Activated naive CD8-positive, alpha-beta T cell treated with anti-CD3 and anti-CD28 coated beads, Interleukin-2, amount 10 ng/mL, durations not matched to agents 7 days and 5 days (primary cell): Measurements from ENCODE around the gene SIGLEC11. TPM values are rescaled to one million over a fixed set of nuclear protein-coding genes. Genes with fewer than 3 reads are reported as not detected.
"Not testable (repeated sequence)": the region's sequence is repeated elsewhere in the genome, so short reads cannot be mapped to it uniquely, and the experiment has no call there.

Experiments used
- ATAC-seq: fragments of 150-1000 bp; cut with Tn5 transposase; one replicate; pipeline ENCODE4 v1.10.0; 2021; ENCODE audit warnings: low read depth, moderate library complexity
- POLR2A ChIA-PET: fragments of 350-600 bp; sonication (Branson Sonifier 250); formaldehyde crosslinking; loops from one replicate; lab custom pipeline; 2021; ENCODE audit warnings: antibody characterized with exemption; lab: Charles Lee
- DNase-seq: peaks from one replicate; pipeline ENCODE4 v3.0.0; 2021
- H3K27ac Mint-ChIP-seq: one replicate; pipeline ENCODE4 v1.8.0; 2022; ENCODE audit warnings: mild to moderate bottlenecking, mixed read lengths
- H3K27me3 Mint-ChIP-seq: one replicate; pipeline ENCODE4 v1.8.0; 2022; ENCODE audit warnings: mild to moderate bottlenecking, moderate library complexity, mixed read lengths
- H3K36me3 Mint-ChIP-seq: one replicate; pipeline ENCODE4 v1.8.0; 2021; ENCODE audit warnings: mild to moderate bottlenecking, mixed read lengths
- H3K4me1 Mint-ChIP-seq: one replicate; pipeline ENCODE4 v1.8.0; 2021; ENCODE audit warnings: mixed read lengths
- H3K4me3 Mint-ChIP-seq: one replicate; pipeline ENCODE4 v1.8.0; 2022; ENCODE audit warnings: mild to moderate bottlenecking, moderate library complexity, mixed read lengths
- H3K9me3 Mint-ChIP-seq: one replicate; pipeline ENCODE4 v1.8.0; 2021; ENCODE audit warnings: mixed read lengths
- total RNA-seq, 2 experiments: library from RNA; stranded (reverse); gene quantifications; one replicate each; pipeline ENCODE4 v1.2.3, GENCODE V29; 2021

The SIGLEC11 gene, protein sequence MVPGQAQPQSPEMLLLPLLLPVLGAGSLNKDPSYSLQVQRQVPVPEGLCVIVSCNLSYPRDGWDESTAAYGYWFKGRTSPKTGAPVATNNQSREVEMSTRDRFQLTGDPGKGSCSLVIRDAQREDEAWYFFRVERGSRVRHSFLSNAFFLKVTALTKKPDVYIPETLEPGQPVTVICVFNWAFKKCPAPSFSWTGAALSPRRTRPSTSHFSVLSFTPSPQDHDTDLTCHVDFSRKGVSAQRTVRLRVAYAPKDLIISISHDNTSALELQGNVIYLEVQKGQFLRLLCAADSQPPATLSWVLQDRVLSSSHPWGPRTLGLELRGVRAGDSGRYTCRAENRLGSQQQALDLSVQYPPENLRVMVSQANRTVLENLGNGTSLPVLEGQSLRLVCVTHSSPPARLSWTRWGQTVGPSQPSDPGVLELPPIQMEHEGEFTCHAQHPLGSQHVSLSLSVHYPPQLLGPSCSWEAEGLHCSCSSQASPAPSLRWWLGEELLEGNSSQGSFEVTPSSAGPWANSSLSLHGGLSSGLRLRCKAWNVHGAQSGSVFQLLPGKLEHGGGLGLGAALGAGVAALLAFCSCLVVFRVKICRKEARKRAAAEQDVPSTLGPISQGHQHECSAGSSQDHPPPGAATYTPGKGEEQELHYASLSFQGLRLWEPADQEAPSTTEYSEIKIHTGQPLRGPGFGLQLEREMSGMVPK
- total RNA-seq: not detected

DNA sequence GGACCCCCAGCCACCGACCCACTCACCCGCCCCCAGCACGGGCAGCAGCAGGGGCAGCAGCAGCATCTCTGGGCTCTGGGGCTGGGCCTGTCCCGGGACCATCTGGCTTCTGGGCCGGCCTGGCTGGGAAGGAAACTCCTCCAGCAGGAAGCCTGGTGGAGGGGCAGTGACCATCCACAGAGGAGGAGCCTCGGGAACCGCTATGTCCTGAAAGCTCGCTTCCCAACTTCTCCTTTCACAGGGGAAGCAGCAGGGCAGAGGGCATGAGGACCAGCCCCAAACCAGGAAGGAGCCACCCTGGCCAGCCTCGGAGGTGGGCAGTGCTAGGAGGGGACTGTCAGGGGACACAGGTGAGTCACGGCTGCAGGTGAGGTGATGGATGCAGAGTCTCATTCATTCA is at the start of gene SIGLEC11:
TSS of gene SIGLEC11 (minus strand) at position 193 of the 400 bp plus-strand sequence. CDS start at position 102, 91 bp downstream.
- H3K27me3 Mint-ChIP-seq, H3K4me1 Mint-ChIP-seq, POLR2A ChIA-PET, H3K36me3 Mint-ChIP-seq, H3K4me3 Mint-ChIP-seq, H3K9me3 Mint-ChIP-seq, H3K27ac Mint-ChIP-seq, DNase-seq, ATAC-seq: not testable (repeated sequence)

DNA sequence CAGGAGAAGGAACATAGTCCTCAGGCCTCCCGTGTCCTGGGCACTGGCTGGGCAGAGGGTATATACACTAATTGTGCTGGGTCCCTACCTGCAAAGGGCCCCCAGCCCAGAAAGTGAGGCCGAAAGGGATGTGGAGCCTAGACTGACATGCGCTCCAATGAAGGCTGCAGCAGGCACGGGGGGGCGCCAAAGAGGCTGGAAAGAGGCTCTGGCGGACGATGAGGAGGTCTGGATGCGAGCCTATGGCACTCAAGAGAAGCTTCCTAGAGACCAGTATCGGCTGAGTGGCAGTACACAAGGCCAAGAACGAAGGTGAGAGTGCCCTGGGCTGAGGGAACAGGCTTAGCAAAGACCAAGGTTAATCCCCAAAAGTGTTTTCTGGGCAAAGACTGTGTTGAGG is 47.6 kb upstream of the SIGLEC11 start:
- H3K9me3 Mint-ChIP-seq: no peaks in the 10 kb centered on the region
- no peak overlapping the region for H3K4me3 Mint-ChIP-seq
- H3K27ac Mint-ChIP-seq: no peak overlapping the region
- H3K4me1 Mint-ChIP-seq: peaks cover 18% of the 10 kb centered on the region
- no peaks in the 10 kb centered on the region for H3K27me3 Mint-ChIP-seq
- POLR2A ChIA-PET: no interaction called here
- DNase-seq (no peak), ATAC-seq (no peak)
- peaks cover 27% of the 10 kb centered on the region for H3K36me3 Mint-ChIP-seq

DNA sequence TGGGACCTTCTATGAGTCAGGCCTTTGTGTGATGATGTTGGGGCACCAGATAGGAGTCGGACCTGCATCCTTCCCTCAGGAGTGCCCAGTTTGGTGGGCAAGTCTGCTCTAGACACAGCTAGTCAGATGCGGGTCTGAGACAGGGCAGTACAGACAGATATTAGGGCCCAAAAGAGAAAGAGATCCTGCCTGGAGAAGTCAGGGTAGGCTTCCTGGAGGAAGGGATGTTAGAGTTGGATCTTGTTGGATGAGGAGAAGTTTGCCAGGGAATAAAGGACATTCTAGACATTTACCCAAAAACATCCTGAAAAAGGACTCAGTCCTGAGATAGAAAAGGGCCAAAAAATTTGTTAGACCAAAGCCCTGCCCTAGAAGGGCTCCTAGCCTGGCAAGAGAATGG is 47.0 kb upstream of the SIGLEC11 start:
- Mint-ChIP-seq H3K4me1 (peaks cover 20% of the 10 kb centered on the region), H3K27ac (no peak overlapping the region), H3K27me3 (no peaks in the 10 kb centered on the region), H3K36me3 (peaks cover 26% of the 10 kb centered on the region), H3K9me3 (no peaks in the 10 kb centered on the region), H3K4me3 (no peak overlapping the region)
- POLR2A ChIA-PET: no interaction called here
- no peak for DNase-seq
- ATAC-seq: no peak

DNA sequence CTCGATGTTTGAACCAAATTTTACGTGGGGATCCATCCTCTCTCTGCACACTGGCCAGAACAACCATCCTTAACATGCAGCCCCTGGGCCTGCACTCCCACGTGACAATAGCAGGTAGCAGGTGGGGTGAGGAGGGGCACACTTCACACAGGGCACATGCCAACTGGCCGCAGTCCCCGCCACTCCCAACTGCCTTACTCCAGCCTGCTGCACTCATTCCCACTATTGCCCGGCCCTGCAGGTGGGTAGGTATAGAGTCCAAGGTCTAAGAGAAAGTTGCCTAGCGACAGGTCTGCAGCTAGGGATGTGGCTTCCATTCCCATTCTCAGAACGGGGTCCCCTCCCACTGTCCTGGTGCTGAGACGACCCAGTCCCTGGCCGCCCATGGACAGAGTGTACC is 46.2 kb upstream of the SIGLEC11 start:
- POLR2A ChIA-PET: no interaction called here
- Mint-ChIP-seq H3K4me1 (peaks cover 20% of the 10 kb centered on the region), H3K27ac (no peak overlapping the region), H3K9me3 (no peaks in the 10 kb centered on the region), H3K4me3 (no peak overlapping the region), H3K36me3 (peaks cover 27% of the 10 kb centered on the region), H3K27me3 (no peaks in the 10 kb centered on the region)
- DNase-seq: no peak
- no peak for ATAC-seq

DNA sequence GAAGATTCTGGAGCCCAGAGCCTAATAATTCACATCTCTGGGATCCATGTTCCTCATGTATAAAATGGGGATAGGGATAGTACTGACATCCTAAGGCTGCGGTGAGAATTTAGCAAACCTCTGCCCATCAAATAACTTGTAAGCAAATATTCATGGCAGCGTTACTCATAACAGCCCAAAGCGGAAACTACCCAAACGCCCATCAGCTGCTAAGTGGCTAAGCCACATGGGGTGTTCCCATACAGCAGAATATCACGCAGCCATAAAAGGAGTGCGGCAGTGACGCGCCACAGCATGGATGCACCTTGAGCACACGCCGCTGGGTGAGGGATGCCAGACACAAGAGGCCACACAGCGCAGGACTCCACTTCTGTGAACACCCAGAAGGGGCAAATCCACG is 44.5 kb upstream of the SIGLEC11 start:
- Mint-ChIP-seq H3K4me1 (peaks cover 20% of the 10 kb centered on the region), H3K27ac (no peak overlapping the region), H3K27me3 (no peaks in the 10 kb centered on the region), H3K9me3 (no peaks in the 10 kb centered on the region), H3K36me3 (peaks cover 28% of the 10 kb centered on the region), H3K4me3 (no peak overlapping the region)
- no peak for ATAC-seq
- POLR2A ChIA-PET: no interaction called here
- DNase-seq: no peak

DNA sequence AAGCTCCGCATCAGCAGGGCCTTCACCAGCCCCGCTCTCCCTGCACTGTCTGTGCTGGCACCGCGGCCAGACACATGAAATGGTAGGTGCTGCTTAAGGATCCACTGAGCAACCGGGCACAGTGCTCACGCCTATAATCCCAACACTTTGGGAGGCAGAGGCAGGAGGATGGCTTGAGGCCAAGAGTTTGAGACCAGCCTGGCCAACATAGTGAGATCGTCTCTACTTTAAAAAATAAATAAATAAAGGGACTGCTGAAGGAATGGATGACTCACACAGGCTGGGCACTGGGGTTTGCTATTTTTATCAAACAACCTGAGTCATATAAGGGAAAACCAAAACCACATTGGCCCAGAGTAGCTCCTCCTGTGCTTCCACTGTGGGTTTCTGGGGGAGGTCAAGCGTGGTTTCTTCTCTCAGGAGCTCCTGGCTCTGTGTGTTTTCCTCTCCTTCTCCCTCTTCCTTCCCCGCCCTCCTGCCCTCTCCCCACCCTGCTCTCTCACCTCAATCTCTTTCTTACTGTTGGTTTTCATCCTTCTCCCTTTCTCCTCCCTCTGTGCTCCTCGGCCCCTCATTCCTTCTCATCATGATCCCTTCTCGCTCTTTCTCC is 42.9 kb upstream of the SIGLEC11 start:
- H3K4me1 Mint-ChIP-seq: peaks cover 20% of the 10 kb centered on the region
- H3K4me3 Mint-ChIP-seq: peak overlapping the region; percentile 64
- H3K27ac Mint-ChIP-seq: peak overlapping the region; percentile 77
- no peaks in the 10 kb centered on the region for H3K27me3 Mint-ChIP-seq
- POLR2A ChIA-PET: interaction anchor here (0.9 kb wide), 1 partner anchor 19 kb away, joined by 3 read pairs; no protein-coding TSS in a partner anchor
- peaks cover 30% of the 10 kb centered on the region for H3K36me3 Mint-ChIP-seq
- no peaks in the 10 kb centered on the region for H3K9me3 Mint-ChIP-seq
- DNase-seq (no peak), ATAC-seq (peak; percentile 66)

DNA sequence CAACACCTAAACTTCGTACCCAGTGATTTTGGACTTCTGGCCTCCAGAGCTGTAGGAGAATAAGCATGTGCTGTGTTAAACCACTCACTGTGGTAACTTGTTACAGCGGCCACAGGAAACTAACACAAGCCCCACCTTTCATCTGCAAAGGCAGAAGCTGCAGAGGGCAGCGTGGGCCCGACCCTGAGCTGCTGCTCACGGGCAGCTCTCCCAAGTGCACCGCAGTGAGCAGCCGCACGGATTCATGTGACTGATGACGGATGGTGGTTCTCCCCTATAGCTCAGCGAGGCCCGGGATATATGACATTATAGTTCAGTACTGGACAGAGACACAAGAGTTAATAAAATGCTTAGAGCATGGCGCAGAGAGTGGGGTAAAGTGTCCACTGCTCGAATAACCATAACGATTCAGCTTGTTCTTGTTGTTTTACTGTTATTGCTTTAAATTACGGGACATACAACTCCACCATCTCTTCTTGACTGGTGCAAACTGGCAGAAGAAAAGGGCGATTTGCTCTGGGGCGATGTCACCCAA is 42.3 kb upstream of the SIGLEC11 start:
- H3K9me3 Mint-ChIP-seq: no peaks in the 10 kb centered on the region
- H3K4me3 Mint-ChIP-seq: no peak overlapping the region
- POLR2A ChIA-PET: interaction anchor here (0.9 kb wide), 1 partner anchor 19 kb away, joined by 3 read pairs; no protein-coding TSS in a partner anchor
- H3K27me3 Mint-ChIP-seq: no peaks in the 10 kb centered on the region
- H3K36me3 Mint-ChIP-seq: peaks cover 30% of the 10 kb centered on the region
- ATAC-seq: no peak
- H3K27ac Mint-ChIP-seq: no peak overlapping the region
- DNase-seq: no peak
- H3K4me1 Mint-ChIP-seq: peaks cover 20% of the 10 kb centered on the region

DNA sequence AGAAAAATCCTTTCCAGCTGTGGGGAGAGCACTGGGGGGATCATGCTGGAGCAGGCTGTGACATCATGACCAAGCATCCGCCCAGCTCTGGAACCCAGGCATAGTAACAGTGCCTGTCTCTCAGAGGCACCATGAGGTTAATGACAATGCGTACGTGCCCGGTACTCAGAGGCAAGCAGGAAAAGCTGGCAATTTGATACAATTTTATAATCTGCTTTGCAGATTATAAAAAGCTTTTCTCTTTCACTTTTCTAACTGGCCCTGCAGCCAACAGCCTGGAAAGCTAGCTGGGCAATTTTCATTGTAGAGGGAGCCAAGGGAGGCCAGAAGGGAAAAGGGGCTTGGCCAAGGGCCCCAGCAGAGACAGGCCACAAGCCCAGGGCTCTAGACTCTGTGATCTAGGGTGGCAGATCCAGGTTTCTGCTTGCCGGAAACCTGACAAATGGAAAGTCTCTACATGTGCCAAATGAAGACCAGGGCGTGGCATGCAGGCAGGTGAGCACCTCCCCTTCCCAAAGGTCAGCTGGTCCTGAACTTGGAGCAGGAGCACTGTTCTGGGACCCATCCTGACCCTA is 41.5 kb upstream of the SIGLEC11 start:
- no peak for ATAC-seq
- Mint-ChIP-seq H3K4me1 (peaks cover 21% of the 10 kb centered on the region), H3K27me3 (no peaks in the 10 kb centered on the region), H3K9me3 (no peaks in the 10 kb centered on the region), H3K4me3 (no peak overlapping the region), H3K36me3 (peaks cover 33% of the 10 kb centered on the region), H3K27ac (no peak overlapping the region)
- no peak for DNase-seq
- POLR2A ChIA-PET: no interaction called here

DNA sequence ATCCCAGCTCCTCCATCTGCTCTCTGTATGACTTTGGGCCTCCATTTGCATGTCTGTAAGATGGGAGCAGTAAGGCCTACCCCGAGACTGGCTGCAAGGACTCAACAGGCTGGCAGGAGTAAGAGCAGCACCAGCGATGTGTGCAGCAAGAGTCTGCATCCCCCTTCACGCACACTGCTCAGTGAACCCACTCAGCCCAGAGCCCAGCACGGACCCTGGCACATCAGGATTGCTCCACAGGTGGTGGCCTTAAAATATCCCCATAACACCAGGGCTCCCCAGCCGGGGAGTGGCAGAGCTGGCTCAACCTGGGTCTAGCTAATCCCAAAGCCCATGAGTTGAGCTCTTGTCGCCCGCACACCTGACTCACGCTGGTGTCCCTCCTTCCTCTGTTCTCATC is 40.8 kb upstream of the SIGLEC11 start:
- Mint-ChIP-seq H3K9me3 (no peaks in the 10 kb centered on the region), H3K4me3 (no peak overlapping the region), H3K36me3 (peaks cover 28% of the 10 kb centered on the region), H3K27ac (no peak overlapping the region), H3K27me3 (no peaks in the 10 kb centered on the region), H3K4me1 (peaks cover 21% of the 10 kb centered on the region)
- no peak for DNase-seq
- ATAC-seq: no peak
- POLR2A ChIA-PET: interaction anchor here (0.6 kb wide), 1 partner anchor 14 kb away, joined by 4 read pairs; no protein-coding TSS in a partner anchor

DNA sequence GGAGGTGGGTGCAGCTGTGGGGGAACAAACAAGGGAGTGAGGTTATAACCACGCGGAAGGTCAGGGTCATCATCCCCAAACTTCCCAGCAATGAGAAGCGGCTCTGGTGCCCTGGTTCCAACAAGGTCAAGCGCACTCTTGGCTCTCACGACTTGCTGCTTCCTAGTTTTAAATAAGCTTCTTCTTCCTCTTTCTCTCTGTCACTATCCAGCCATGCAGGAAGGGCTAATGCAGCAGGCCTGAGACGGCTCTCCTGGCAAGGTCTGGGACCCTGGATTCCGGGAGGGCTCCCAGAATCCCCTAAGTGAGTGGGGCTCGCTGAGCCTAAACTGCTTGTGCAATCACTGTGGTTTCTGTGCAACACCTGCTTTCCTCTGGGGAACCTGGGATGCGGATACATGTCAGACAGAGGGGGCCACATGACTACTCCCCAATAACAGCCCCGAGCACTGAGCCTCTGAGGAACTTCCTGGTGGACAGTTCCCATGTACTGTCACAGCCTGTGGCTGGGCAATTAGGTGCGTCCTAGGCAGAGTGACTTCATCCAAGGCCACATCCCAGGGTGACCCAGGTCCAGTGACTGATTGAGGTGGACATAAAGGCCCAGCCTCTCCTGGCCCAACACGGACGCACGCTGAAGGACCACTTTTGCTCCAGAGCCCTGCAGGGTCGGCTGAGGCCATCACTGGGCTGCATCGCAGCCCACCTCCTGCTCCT is 40.0 kb upstream of the SIGLEC11 start:
- no peak overlapping the region for H3K4me3 Mint-ChIP-seq
- ATAC-seq (no peak), DNase-seq (no peak)
- no peaks in the 10 kb centered on the region for H3K9me3 Mint-ChIP-seq
- peaks cover 21% of the 10 kb centered on the region for H3K4me1 Mint-ChIP-seq
- POLR2A ChIA-PET: interaction anchor here (0.6 kb wide), 1 partner anchor 949 kb away, joined by 5 read pairs; no protein-coding TSS in a partner anchor
- no peaks in the 10 kb centered on the region for H3K27me3 Mint-ChIP-seq
- H3K27ac Mint-ChIP-seq: no peak overlapping the region
- peaks cover 25% of the 10 kb centered on the region for H3K36me3 Mint-ChIP-seq

DNA sequence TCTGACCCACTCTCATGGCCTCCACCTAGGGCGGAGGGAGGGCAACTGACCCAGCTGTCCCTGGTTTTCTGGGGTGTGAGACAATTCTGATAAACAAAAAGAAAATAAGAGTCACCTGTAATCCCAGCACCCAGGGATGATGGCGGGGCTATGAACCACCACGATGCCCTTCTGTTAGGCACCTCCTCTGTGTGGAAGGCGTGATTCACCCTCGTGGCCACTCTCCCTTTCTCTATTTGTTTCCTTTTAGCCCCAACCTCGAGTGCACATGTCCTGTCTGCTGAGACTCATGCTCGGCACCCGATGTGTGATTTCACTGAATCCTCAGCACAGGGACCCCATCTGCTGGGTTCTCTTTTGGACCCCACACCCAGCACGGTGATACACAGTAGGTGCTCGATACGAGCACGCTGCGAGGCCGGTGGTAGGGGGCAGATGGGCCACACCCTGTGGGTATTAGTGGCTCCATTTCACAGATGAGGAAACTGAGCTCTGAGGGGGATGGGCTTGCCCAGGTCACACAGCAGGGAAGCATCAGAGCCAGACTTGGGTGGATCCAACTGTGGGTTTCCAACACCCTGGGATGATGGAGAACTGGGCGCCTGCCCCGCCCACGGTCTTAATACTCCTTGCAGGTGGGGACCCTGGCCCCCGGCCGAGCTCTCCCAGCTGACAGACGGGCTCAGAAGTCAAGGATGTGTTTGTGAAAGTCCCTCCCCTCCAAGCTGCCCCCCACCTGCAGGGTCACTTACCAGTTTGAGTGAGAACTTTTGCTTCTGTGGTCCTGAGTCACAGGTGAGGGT is 39.3 kb upstream of the SIGLEC11 start:
- ATAC-seq (no peak), DNase-seq (no peak)
- Mint-ChIP-seq H3K27me3 (no peaks in the 10 kb centered on the region), H3K4me3 (no peak overlapping the region), H3K36me3 (peaks cover 28% of the 10 kb centered on the region), H3K9me3 (no peaks in the 10 kb centered on the region), H3K27ac (no peak overlapping the region), H3K4me1 (peaks cover 20% of the 10 kb centered on the region)
- POLR2A ChIA-PET: interaction anchor here (0.6 kb wide), 1 partner anchor 950 kb away, joined by 5 read pairs; no protein-coding TSS in a partner anchor
